ENCODE measurements around the gene C2orf76.

The C2orf76 gene

GRCh38 chr2:119256582-119256921 lies 110.1 kb downstream of the C2orf76 start:
- Histone ChIP-seq H3K4me3 (ENCODE audit: low read depth in 1 of 2, low read length in 1 of 2) (no peak overlapping the region), H3K9me3 (no peaks in the 10 kb centered on the region), H3K27ac (no peak overlapping the region), H3K4me1 (ENCODE audit: control insufficient read depth in 1 of 2, insufficient read depth in 1 of 2, low read depth in 1 of 2, low read length in 1 of 2) (no peaks in the 10 kb centered on the region), H3K27me3 (no peaks in the 10 kb centered on the region), H3K36me3 (peaks cover 21% of the 10 kb centered on the region)
- no peak for TF ChIP-seq CTCF (IDR thresholded peaks at IDR 0.05)

GRCh38 chr2:119255760-119256581 lies 110.7 kb downstream of the C2orf76 start:
- no peaks in the 10 kb centered on the region for H3K4me1 ChIP-seq (ENCODE audit: control insufficient read depth in 1 of 2, insufficient read depth in 1 of 2, low read depth in 1 of 2, low read length in 1 of 2)
- TF ChIP-seq CTCF (IDR thresholded peaks at IDR 0.05): no peak
- H3K4me3 ChIP-seq (ENCODE audit: low read depth in 1 of 2, low read length in 1 of 2): no peak overlapping the region

GRCh38 chr2:119254601-119255080 lies 112.0 kb downstream of the C2orf76 start:
- no peaks in the 10 kb centered on the region for H3K27me3 ChIP-seq
- H3K4me1 ChIP-seq (ENCODE audit: control insufficient read depth in 1 of 2, insufficient read depth in 1 of 2, low read depth in 1 of 2, low read length in 1 of 2): no peaks in the 10 kb centered on the region
- no peak overlapping the region for H3K4me3 ChIP-seq (ENCODE audit: low read depth in 1 of 2, low read length in 1 of 2)
- no peak overlapping the region for H3K27ac ChIP-seq
- TF ChIP-seq CTCF (IDR thresholded peaks at IDR 0.05): no peak
- H3K36me3 ChIP-seq: peaks cover 38% of the 10 kb centered on the region
- H3K9me3 ChIP-seq: no peaks in the 10 kb centered on the region

More at GRCh38 chr2:119255760-119256581, 110.7 kb downstream of the C2orf76 start:
- H3K36me3 ChIP-seq: peaks cover 27% of the 10 kb centered on the region
- no peaks in the 10 kb centered on the region for H3K27me3 ChIP-seq
- H3K9me3 ChIP-seq: no peaks in the 10 kb centered on the region
- H3K27ac ChIP-seq: no peak overlapping the region

- TF ChIP-seq CTCF (IDR thresholded peaks at IDR 0.05): no peak
- Histone ChIP-seq H3K4me1 (ENCODE audit: control insufficient read depth in 1 of 2, insufficient read depth in 1 of 2, low read depth in 1 of 2, low read length in 1 of 2) (no peaks in the 10 kb centered on the region), H3K9me3 (no peaks in the 10 kb centered on the region), H3K27me3 (no peaks in the 10 kb centered on the region), H3K36me3 (peaks cover 44% of the 10 kb centered on the region), H3K27ac (no peak overlapping the region), H3K4me3 (ENCODE audit: low read depth in 1 of 2, low read length in 1 of 2) (no peak overlapping the region)
Measured at GRCh38 chr2:119253760-119254600, 112.7 kb downstream of the C2orf76 start.

GRCh38 chr2:119253114-119253702 lies 113.4 kb downstream of the C2orf76 start:
- Histone ChIP-seq H3K27me3 (no peaks in the 10 kb centered on the region), H3K36me3 (peaks cover 46% of the 10 kb centered on the region), H3K27ac (no peak overlapping the region), H3K4me3 (ENCODE audit: low read depth in 1 of 2, low read length in 1 of 2) (no peak overlapping the region), H3K9me3 (no peaks in the 10 kb centered on the region), H3K4me1 (ENCODE audit: control insufficient read depth in 1 of 2, insufficient read depth in 1 of 2, low read depth in 1 of 2, low read length in 1 of 2) (no peaks in the 10 kb centered on the region)
- no peak for TF ChIP-seq CTCF (IDR thresholded peaks at IDR 0.05)
